ENCODE data around the gene CTNNB1.

CTNNB1 gene

DNA sequence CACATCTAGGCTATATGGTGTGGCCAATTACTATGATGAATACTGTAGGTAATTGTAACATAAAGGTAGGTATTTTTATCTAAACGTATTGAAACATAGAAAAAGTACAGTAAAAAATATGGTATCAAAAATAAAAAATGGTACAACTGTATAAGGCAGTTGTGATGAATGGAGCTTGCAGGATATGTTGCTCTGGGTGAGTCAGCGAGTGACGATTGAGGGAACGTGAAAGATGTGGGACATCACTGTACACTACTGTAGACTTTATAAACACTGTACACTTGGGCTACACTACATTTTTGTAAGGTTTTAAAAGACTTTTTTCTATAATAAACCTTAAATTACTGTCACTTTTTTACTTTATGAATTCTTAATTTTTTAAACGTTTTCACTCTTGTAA lies 10.3 kb downstream of the CTNNB1 start:
- Histone ChIP-seq H3K4me3 (ENCODE audit: low read depth, low read length) (no peak overlapping the region), H3K27me3 (ENCODE audit: insufficient read depth, low read depth, severe bottlenecking) (no peaks in the 10 kb centered on the region), H3K27ac (no peak overlapping the region), H3K36me3 (no peaks in the 10 kb centered on the region), H3K9me3 (ENCODE audit: severe bottlenecking) (no peaks in the 10 kb centered on the region)
- no peak for DNase-seq
- TF ChIP-seq, protein P1, sequence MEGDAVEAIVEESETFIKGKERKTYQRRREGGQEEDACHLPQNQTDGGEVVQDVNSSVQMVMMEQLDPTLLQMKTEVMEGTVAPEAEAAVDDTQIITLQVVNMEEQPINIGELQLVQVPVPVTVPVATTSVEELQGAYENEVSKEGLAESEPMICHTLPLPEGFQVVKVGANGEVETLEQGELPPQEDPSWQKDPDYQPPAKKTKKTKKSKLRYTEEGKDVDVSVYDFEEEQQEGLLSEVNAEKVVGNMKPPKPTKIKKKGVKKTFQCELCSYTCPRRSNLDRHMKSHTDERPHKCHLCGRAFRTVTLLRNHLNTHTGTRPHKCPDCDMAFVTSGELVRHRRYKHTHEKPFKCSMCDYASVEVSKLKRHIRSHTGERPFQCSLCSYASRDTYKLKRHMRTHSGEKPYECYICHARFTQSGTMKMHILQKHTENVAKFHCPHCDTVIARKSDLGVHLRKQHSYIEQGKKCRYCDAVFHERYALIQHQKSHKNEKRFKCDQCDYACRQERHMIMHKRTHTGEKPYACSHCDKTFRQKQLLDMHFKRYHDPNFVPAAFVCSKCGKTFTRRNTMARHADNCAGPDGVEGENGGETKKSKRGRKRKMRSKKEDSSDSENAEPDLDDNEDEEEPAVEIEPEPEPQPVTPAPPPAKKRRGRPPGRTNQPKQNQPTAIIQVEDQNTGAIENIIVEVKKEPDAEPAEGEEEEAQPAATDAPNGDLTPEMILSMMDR (IDR thresholded peaks at IDR 0.05; ENCODE audit: low read depth, low read length): no peak

DNA sequence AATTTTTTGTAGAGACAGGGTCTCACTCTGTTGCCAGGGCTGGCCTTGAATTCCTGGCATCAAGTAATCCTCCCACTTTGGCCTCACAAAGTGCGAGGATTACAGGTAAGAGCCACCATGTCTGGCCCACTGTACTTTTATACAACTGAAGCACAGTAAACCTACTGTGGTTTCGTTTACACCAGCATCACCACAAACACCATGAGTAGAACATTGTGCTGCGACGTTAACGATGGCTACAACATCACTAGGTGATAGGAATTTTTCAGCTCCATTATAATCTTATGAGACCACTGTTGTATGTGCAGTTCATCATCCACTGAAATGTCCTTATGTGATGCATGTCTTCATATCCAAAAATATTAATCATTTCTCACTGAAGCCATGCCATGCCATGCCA lies 11.7 kb downstream of the CTNNB1 start:
- no peak for DNase-seq
- Histone ChIP-seq H3K36me3 (no peaks in the 10 kb centered on the region), H3K27me3 (ENCODE audit: insufficient read depth, low read depth, severe bottlenecking) (no peaks in the 10 kb centered on the region), H3K9me3 (ENCODE audit: severe bottlenecking) (no peaks in the 10 kb centered on the region), H3K4me3 (ENCODE audit: low read depth, low read length) (no peak overlapping the region), H3K27ac (no peak overlapping the region)
- TF ChIP-seq, protein P1 (IDR thresholded peaks at IDR 0.05; ENCODE audit: low read depth, low read length): no peak

DNA sequence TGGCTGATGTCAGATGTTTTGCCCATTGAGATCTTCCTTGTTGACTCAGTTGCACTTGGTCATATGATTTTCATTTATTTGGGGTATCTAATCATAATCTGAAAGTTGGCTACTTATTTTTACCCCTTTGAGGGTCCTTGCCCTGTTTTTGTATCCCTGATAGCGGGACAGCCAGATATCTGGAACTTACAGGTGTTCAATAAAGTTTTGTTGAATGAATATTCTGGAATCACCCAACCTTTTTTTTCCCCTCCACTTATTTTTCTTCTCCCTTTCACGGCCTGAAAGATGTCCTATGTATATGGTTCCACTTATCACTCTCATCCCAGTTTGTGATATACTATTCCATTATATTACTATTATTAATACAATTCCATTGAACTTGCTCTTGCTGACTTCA lies 12.8 kb downstream of the CTNNB1 start:
- TF ChIP-seq, protein P1 (IDR thresholded peaks at IDR 0.05; ENCODE audit: low read depth, low read length): no peak
- Histone ChIP-seq H3K27ac (no peak overlapping the region), H3K4me3 (ENCODE audit: low read depth, low read length) (no peak overlapping the region), H3K36me3 (no peaks in the 10 kb centered on the region), H3K9me3 (ENCODE audit: severe bottlenecking) (no peaks in the 10 kb centered on the region), H3K27me3 (ENCODE audit: insufficient read depth, low read depth, severe bottlenecking) (no peaks in the 10 kb centered on the region)
- DNase-seq: no peak

DNA sequence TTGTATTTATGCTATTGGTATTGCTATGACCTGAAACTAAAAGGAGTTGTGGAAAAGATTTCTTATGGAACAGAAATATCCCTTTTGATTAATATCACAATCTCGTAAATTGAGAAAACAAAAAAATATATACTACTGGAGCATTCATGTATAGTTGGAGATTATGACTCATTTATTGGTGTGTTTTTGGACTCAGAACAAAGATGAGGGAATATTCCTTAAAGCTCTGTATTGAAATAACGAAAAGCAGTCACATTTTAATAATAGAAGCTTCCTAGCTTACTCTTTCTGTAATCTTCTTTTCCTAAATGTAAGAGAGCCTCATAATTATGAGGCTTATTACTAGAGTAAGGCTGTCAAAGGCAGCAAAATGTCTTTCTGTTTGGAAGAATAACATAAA lies 14.3 kb downstream of the CTNNB1 start:
- Histone ChIP-seq H3K36me3 (no peaks in the 10 kb centered on the region), H3K9me3 (ENCODE audit: severe bottlenecking) (no peaks in the 10 kb centered on the region), H3K27ac (no peak overlapping the region), H3K27me3 (ENCODE audit: insufficient read depth, low read depth, severe bottlenecking) (no peaks in the 10 kb centered on the region), H3K4me3 (ENCODE audit: low read depth, low read length) (no peak overlapping the region)
- no peak for DNase-seq
- TF ChIP-seq, protein P1 (IDR thresholded peaks at IDR 0.05; ENCODE audit: low read depth, low read length): no peak

DNA sequence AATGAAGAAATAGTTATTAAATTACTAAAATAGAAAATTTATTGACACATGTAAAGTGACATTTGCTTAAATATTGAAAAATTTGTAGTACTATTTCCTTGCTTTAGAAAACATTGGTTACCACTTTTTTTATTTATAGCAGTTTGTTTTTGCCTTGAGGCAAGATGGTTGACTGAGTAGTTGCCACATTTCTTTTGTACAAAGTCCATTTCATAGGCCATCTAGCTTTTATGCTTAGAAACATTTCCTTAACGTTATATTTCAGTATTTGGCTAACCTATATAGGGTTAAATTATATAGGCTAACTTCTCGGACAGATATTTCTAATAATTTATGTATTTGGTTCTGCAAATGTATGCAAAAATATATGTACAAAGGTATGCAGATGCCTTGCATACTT lies 17.1 kb downstream of the CTNNB1 start:
- Histone ChIP-seq H3K36me3 (no peaks in the 10 kb centered on the region), H3K27ac (no peak overlapping the region)
- no peak for DNase-seq

DNA sequence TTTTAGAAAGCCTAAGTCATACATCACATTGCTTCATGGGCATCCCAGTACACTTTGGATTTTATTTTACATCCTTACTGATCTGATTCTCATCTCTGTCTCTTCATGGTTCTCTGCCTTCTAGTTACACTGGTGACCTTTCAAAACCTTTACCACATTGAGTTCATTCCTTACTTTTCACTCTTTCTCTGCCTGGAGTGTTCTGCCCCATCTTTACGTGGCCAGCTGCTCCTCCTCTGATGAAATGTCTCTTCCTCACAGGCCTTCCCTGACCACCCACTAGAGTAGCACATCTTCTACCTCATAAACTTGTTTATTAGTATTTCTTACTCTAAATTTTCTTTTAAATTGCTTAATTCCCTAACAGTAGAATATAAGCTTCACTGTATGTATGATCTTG lies 17.7 kb downstream of the CTNNB1 start:
- Histone ChIP-seq H3K36me3 (no peaks in the 10 kb centered on the region), H3K27me3 (ENCODE audit: insufficient read depth, low read depth, severe bottlenecking) (no peaks in the 10 kb centered on the region), H3K9me3 (ENCODE audit: severe bottlenecking) (no peaks in the 10 kb centered on the region), H3K27ac (no peak overlapping the region), H3K4me3 (ENCODE audit: low read depth, low read length) (no peak overlapping the region)
- TF ChIP-seq, protein P1 (IDR thresholded peaks at IDR 0.05; ENCODE audit: low read depth, low read length): no peak
- DNase-seq: no peak

More for the DNA sequence above, 17.1 kb downstream of the CTNNB1 start:
- Histone ChIP-seq H3K9me3 (ENCODE audit: severe bottlenecking) (no peaks in the 10 kb centered on the region), H3K4me3 (ENCODE audit: low read depth, low read length) (no peak overlapping the region), H3K27me3 (ENCODE audit: insufficient read depth, low read depth, severe bottlenecking) (no peaks in the 10 kb centered on the region)
- TF ChIP-seq, protein P1 (IDR thresholded peaks at IDR 0.05; ENCODE audit: low read depth, low read length): no peak

Data from WERI-Rb-1 (cell line).